Large intestine (tissue), 3 donors: ENCODE measurements around the gene FRAS1. TPM values are rescaled to one million over a fixed set of nuclear protein-coding genes. Genes with fewer than 3 reads are reported as not detected.

Source experiments
- DNase-seq, 2 donors: peaks; one replicate each; pipeline versions ENCODE4 v3.0.0 to v3.0.0-alpha.2; 2013
- H3K27ac ChIP-seq: one replicate; pipeline ENCODE4 v1.5.1; 2013; ENCODE audit warnings: low read length
- H3K27me3 ChIP-seq: 2 replicates; pipeline ENCODE4 v1.6.1; 2013; ENCODE audit warnings: low read length; ENCODE audit not compliant: control insufficient read depth, insufficient read depth
- H3K36me3 ChIP-seq: 2 replicates; pipeline ENCODE4 v1.6.1; 2013; ENCODE audit warnings: low read length; ENCODE audit not compliant: control insufficient read depth, insufficient read depth
- H3K4me1 ChIP-seq: one replicate; pipeline ENCODE4 v1.6.1; 2013; ENCODE audit warnings: low read length; ENCODE audit not compliant: control insufficient read depth, insufficient read depth
- H3K4me3 ChIP-seq: one replicate; pipeline ENCODE4 v1.5.1; 2013; ENCODE audit warnings: low read length
- H3K9me3 ChIP-seq: one replicate; pipeline ENCODE4 v1.6.1; 2013; ENCODE audit warnings: mild to moderate bottlenecking, low read depth, low read length, moderate library complexity; ENCODE audit not compliant: control insufficient read depth
- WGBS: methylation state at CpG from one replicate; pipeline ENCODE4 v1.1.5; 2013; ENCODE audit warnings: low lambda C conversion rate; ENCODE audit not compliant: insufficient coverage; 5-methylcytosine and 5-hydroxymethylcytosine counted together
- polyA plus RNA-seq: library from polyadenylated mRNA; unstranded; fragments of 120-200 nt; gene quantifications from one replicate; pipeline ENCODE4 v1.2.1, GENCODE V29; 2013

Gene FRAS1
- polyA plus RNA-seq, 1 donor = 12.9 TPM

DNA sequence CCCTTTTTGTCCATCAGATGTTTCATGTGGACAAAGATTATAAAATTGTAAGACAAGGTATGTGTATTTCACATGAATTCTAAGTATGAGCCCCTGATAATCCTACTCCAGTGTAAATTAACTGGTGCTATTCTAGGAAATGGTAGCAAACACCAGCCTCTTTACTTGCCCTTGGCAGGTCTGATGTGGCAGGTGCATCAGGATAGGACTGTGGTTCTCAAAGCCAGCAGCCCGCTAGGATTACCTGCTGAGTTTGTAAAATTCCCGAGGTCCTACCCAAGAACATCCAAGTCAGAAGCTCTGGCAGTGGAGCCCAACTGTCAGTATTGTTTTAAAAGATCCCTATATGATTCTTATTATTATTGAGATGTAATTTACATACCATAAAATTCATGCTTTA is 320.4 kb downstream of the FRAS1 start:
- H3K27me3 ChIP-seq = no peaks in the 10 kb centered on the region
- H3K27ac ChIP-seq = no peak overlapping the region
- no peaks in the 10 kb centered on the region for H3K9me3 ChIP-seq
- DNase-seq = no peak
- H3K4me3 ChIP-seq = no peak overlapping the region
- no CpG with 5 or more reads among the region's 2 CpGs for WGBS
- H3K4me1 ChIP-seq = peaks cover 6% of the 10 kb centered on the region
- peaks cover 12% of the 10 kb centered on the region for H3K36me3 ChIP-seq

DNA sequence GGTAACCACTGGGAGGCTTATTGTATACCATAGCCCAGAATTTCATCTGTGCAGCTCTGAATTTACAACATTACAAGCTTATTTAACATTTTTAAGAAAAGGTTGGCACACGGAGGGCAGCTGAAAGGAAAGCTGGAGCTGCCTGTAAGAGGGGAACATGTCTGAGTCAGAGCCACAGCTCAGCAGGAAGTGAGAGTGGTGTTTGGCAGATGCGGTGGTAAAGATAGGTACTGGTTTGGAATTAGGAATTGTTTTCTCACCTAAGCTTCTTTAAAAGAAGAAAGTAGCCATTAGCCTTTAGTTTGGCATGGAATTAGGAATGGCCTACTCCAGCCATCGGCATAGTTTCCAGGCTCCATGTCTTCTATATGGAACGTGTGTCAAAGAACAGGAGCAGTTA is 321.9 kb downstream of the FRAS1 start:
- Histone ChIP-seq H3K4me1 (peaks cover 6% of the 10 kb centered on the region), H3K4me3 (no peak overlapping the region), H3K27ac (no peak overlapping the region), H3K9me3 (no peaks in the 10 kb centered on the region), H3K27me3 (no peaks in the 10 kb centered on the region), H3K36me3 (peaks cover 8% of the 10 kb centered on the region)
- no peak for DNase-seq
- 80% methylated on average over 1 of the region's 4 CpGs for WGBS

DNA sequence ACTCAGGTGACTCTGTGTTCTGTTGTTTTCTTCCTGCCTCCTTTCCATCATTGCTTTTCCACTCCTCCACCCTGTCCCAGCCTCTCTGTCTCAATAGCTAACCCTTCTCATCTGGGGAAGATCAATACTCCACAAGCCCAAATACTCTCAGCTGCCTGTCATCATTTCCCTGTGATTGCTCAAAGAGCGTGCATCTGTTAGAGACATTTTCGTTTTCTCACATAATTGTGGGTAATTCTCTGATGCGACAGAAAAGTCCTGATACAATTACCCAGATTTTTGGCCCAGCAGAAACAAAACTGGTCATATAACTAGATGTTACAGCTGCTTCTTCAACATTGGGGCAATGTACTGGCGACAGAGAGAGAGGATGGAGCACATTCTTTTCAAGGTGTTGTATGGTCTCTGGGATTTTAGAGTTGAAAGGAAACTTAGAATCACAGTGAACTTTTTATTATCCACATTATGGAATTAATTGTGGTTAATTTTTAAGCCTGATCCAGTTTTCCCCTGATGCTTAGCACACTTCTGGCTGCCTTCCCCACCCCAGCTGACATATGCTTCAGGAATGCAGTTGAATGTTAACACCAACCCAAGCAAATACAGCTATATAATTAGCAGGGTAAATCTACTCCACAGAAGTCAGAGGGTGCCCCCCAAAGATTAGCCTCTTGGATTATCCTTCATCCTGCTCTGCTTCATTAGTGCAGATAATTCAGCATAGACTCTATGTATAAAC is 323.0 kb downstream of the FRAS1 start:
- no peaks in the 10 kb centered on the region for H3K9me3 ChIP-seq
- no peaks in the 10 kb centered on the region for H3K27me3 ChIP-seq
- peak; percentile 61 to 72 for DNase-seq
- peaks cover 6% of the 10 kb centered on the region for H3K4me1 ChIP-seq
- WGBS = 80% methylated on average over 1 of the region's 4 CpGs
- peaks cover 13% of the 10 kb centered on the region for H3K36me3 ChIP-seq
- H3K27ac ChIP-seq = peak overlapping the region; percentile 33
- H3K4me3 ChIP-seq = no peak overlapping the region

DNA sequence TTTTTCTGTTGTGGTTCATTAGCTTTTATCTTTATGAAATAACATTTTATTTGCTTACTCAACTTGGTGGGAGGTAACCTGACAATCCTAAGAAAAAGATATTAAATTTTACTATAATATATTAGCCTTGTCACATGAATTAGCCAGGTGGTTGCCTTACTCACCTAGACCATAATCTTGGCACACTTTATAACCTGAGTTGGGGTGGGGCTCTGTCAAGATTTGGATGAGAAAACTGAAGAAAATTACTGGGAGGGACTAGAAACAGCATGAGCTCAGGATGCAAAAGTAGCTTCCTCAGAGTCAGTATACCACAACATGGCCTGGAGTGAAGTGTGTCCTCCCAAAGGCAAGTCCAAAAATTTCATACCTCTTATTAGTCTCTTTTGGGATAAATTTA is 329.6 kb downstream of the FRAS1 start:
- peaks cover 19% of the 10 kb centered on the region for H3K36me3 ChIP-seq
- H3K4me3 ChIP-seq = no peak overlapping the region
- H3K27ac ChIP-seq = no peak overlapping the region
- no peaks in the 10 kb centered on the region for H3K27me3 ChIP-seq
- no peaks in the 10 kb centered on the region for H3K9me3 ChIP-seq
- H3K4me1 ChIP-seq = no peaks in the 10 kb centered on the region
- DNase-seq = no peak

DNA sequence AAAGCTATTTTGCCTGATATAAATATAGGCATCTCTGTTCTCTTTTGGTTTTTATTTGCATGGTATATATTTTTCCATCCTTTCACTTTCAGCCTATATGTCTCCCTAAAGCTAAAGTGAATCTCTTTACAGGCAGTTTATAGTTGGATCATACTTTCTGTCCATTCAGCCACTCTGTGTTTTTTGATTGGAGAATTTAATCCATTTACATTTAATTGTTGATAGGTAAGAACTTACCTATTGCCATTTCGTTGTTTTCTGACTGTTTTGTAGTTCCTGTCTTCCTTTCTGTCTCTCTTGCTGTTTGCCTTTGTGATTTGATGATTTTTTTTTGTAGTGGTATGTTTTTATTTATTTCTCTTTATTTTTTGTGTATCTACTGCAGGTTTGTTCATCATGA is 338.5 kb downstream of the FRAS1 start:
- WGBS = no CpG with 5 or more reads among the region's 1 CpG

DNA sequence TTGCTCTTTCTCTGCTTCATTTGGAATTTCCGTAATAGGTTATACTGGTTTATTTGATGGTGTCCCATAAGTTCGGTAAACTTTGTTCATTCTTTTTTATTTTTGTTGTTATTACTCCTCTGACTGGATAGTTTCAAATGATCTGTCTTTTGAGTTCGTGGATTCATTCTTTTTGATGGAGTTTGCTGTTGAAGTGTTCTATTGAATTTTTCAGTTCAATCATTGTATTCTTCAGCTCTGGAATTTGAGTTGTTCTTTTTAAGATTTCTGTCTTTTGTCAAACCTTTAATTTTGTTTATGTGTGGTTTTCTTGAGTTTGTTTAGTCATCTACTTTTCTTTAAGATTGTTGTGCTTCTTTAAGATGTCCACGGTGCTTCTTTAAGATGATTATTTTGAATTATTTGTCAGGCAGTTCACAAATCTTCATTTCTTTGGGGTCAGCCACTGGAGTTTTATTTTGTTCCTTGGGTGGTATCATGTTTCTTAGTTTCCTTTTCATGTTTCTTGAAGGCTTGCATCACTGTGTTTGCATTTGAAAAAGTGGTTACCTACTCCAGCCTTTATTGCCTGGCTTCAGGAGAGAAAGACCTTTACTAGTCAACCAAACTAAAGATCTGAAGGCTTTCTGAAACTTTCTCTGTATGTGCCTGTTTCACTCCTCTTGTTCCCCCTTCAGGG is 339.6 kb downstream of the FRAS1 start:
- WGBS = 98% methylated on average over 4 of the region's 4 CpGs
- peaks cover 7% of the 10 kb centered on the region for H3K9me3 ChIP-seq
- no peaks in the 10 kb centered on the region for H3K27me3 ChIP-seq
- no peak overlapping the region for H3K27ac ChIP-seq
- no peaks in the 10 kb centered on the region for H3K4me1 ChIP-seq
- no peak overlapping the region for H3K4me3 ChIP-seq
- peaks cover 4% of the 10 kb centered on the region for H3K36me3 ChIP-seq
- DNase-seq = no peak

More for the DNA sequence above, 338.5 kb downstream of the FRAS1 start:
- H3K27me3 ChIP-seq = no peaks in the 10 kb centered on the region
- H3K4me3 ChIP-seq = no peak overlapping the region
- no peak overlapping the region for H3K27ac ChIP-seq
- no peak for DNase-seq
- H3K9me3 ChIP-seq = peaks cover 7% of the 10 kb centered on the region
- H3K36me3 ChIP-seq = peaks cover under 1% of the 10 kb centered on the region
- no peaks in the 10 kb centered on the region for H3K4me1 ChIP-seq

DNA sequence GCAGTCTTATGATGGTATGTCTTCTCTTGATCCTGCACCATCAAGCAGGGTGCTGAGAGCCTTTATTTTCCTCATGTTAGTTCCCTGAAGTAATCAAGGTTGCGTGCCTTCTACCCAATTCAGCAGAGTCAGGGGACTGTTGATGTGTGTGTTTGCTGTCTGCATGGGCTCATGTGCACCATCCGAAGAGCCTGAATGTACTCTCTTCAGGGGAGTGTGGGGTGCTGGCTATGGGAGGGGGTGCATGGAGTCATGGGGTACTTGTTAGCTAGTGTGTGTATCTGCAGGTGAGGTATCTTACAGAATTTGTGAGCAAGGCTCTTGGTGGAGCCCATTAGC is 340.1 kb downstream of the FRAS1 start:
- peaks cover 7% of the 10 kb centered on the region for H3K9me3 ChIP-seq
- no peak overlapping the region for H3K4me3 ChIP-seq
- H3K4me1 ChIP-seq = no peaks in the 10 kb centered on the region
- no CpG with 5 or more reads among the region's 2 CpGs for WGBS
- no peak for DNase-seq
- no peaks in the 10 kb centered on the region for H3K27me3 ChIP-seq
- peaks cover 4% of the 10 kb centered on the region for H3K36me3 ChIP-seq
- H3K27ac ChIP-seq = no peak overlapping the region

DNA sequence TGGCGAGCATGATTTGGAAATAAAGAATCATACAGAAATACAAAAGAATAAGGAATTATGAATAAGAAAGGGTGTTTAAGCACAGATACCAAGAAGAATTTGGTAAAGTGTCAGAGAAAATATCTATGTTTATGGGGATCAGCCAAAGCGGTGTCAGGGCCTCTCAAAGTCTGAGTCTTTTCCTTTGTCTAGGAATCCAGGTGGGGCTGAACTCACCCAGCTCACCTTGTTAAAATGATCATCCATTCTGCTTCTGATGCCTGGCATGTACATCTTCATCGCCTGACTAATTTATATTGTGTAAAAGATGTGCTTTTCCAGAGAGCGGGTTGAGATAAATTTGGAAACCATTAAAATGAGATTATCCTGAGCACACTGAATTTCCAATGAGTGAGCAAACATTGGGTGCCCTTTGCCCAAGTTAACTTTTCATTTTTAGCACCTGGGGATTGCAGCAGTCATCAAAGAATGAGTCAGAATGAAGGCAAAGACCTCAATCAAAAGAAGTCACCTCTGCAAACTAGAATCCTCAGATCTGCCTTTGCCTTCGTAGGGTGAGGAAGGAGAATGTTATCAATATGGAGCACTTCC is 352.6 kb downstream of the FRAS1 start:
- Histone ChIP-seq H3K4me1 (no peaks in the 10 kb centered on the region), H3K27ac (no peak overlapping the region), H3K4me3 (no peak overlapping the region), H3K9me3 (no peaks in the 10 kb centered on the region), H3K27me3 (no peaks in the 10 kb centered on the region), H3K36me3 (peaks cover 6% of the 10 kb centered on the region)
- 94% methylated on average over 2 of the region's 5 CpGs for WGBS
- DNase-seq = peak in 1 of 2 donors; percentile 27

DNA sequence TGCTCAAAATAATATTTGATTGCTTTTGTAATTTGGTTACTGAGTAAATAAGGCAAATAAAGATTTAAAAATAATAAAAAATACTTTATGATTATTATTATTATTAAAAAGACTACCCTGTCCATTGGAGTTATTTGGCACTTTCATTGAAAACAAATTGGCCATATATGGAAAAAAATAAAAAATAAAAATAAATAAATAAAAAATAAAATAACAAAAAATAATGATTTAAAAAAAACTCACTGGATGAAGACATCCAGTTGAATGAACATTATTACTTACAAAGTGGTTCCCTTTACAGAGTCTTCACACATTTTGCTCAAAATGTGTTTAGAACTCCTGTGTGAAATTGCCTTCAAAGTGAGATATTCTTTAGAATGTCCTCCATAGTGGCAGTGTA is 353.1 kb downstream of the FRAS1 start:
- Histone ChIP-seq H3K27me3 (no peaks in the 10 kb centered on the region), H3K4me1 (no peaks in the 10 kb centered on the region), H3K4me3 (no peak overlapping the region), H3K27ac (no peak overlapping the region), H3K36me3 (peaks cover 8% of the 10 kb centered on the region), H3K9me3 (no peaks in the 10 kb centered on the region)
- no peak for DNase-seq

DNA sequence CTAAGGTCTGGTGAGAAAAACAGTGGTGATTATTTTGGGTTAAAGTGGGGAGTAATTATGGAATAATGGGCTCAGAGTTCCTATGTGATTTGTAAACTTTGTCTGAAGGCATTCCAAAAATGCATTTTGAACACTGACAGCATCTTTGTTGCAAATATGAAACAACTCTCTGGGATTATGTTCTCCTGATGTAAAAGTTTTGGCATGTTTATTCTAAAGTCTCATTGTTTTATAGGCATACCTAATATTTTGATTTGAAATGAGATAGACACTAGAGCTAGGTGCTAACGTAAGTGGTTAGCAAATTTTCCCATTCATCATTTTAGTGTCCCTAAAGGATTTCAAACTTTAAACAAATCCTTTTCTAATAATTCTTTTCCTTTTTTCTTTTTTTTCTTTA is 353.6 kb downstream of the FRAS1 start:
- WGBS = 83% methylated on average over 1 of the region's 1 CpG
- Histone ChIP-seq H3K4me1 (no peaks in the 10 kb centered on the region), H3K9me3 (no peaks in the 10 kb centered on the region), H3K27ac (no peak overlapping the region), H3K27me3 (no peaks in the 10 kb centered on the region), H3K36me3 (peaks cover 8% of the 10 kb centered on the region), H3K4me3 (no peak overlapping the region)
- DNase-seq = no peak

DNA sequence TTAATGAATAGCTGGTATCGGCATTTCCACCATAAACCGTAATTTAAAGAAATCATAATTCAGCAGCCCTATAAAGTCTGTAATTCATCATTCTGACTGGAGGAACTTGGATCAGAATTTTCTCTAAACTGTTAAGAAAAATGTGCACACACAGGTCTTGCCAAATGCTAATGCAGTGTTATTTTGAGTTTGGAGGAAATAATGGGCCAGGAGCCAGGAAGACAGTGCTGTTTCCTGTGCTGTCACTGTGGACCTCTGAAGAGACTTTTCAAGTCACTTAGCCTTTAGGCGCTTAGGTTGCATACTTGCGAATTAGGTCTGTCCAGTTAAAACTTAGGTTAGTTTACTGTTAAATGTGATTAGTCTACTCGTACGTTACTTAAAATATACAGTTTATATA is 357.0 kb downstream of the FRAS1 start:
- H3K9me3 ChIP-seq = no peaks in the 10 kb centered on the region
- no peak overlapping the region for H3K4me3 ChIP-seq
- no peak overlapping the region for H3K27ac ChIP-seq
- no peaks in the 10 kb centered on the region for H3K27me3 ChIP-seq
- H3K4me1 ChIP-seq = no peaks in the 10 kb centered on the region
- H3K36me3 ChIP-seq = peaks cover 4% of the 10 kb centered on the region
- no peak for DNase-seq
- WGBS = 88% methylated on average over 4 of the region's 6 CpGs
